Measurements from ENCODE around the gene TIMM23. TPM values are rescaled to one million over a fixed set of nuclear protein-coding genes. Genes with fewer than 3 reads are reported as not detected.

Gene TIMM23
- total RNA-seq, 3 donors from 2014 or later: 55.4 to 60.7 (median 57.1) TPM

DNA sequence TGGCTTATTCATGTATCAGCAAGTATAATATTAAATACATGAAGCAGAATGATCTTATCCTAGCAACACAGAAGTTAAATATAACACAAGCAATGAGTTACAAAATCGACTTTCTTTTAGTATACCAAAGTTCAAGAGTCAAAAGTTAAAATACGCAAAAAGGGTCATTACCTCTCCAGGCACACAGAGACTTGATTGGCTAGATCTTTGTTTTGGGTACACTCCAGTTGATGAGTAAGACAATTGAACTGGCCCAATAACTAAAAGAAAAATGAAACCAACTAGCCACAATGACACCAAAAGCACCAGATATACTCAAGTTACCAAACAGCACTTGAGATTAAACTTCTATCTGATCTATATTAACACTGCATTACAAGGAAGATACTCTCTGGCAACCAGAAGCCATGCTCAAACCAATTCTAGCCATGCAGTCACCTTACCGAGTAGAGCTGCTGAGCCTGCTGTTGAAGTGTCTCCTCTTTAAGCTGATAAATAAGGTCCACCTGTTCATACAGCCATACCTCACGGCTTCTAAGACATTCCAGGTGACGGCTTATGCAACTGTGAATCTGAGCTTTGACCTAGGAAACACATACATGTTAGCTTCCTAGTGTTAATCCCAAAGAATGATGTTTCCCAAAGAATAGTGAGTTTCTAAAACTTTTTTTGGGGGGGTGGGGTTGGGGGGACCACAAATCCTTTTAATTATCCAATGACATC, 42.6 kb downstream of the TIMM23 start:
- no peak for DNase-seq (ENCODE audit: low spot score in 2 of 2)
- H3K4me1 ChIP-seq: peaks cover 7 to 9% of the 10 kb centered on the region in 2 donors
- H3K9me3 ChIP-seq: no peaks in the 10 kb centered on the region
- no peak for TF ChIP-seq POLR2AphosphoS5 (IDR thresholded peaks at IDR 0.05)
- H3K27ac ChIP-seq: no peak overlapping the region
- no peaks in the 10 kb centered on the region for H3K27me3 ChIP-seq
- intact Hi-C loops (cut with DNase I; ENCODE audit: low total_unique reads): no loop called here
- no peaks in the 10 kb centered on the region for H3K36me3 ChIP-seq
- no peak overlapping the region for H3K4me3 ChIP-seq

DNA sequence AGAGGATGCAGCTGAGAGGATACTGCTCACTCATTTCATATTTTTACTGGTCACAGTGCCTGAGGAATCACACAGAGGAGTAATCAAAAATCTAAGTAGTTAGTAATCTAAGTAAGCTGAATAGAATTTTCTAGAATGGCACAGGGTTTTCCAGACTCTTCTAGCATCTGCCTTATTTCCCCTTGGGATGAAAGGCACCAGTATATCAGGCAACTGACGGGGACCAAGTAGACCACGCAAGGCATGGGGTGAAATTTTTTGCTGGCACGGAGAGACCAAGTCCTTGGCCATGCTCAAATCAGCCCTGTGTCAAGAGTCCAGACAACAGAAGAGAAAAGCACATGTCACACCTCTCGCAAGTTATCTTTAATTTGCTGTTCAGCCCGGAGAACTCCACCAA, 43.9 kb downstream of the TIMM23 start:
- no peaks in the 10 kb centered on the region for H3K9me3 ChIP-seq
- H3K27me3 ChIP-seq: no peaks in the 10 kb centered on the region
- no peaks in the 10 kb centered on the region for H3K36me3 ChIP-seq
- no peak for DNase-seq (ENCODE audit: low spot score in 2 of 2)
- peaks cover 7 to 12% of the 10 kb centered on the region in 2 donors for H3K4me1 ChIP-seq
- TF ChIP-seq, protein P1, sequence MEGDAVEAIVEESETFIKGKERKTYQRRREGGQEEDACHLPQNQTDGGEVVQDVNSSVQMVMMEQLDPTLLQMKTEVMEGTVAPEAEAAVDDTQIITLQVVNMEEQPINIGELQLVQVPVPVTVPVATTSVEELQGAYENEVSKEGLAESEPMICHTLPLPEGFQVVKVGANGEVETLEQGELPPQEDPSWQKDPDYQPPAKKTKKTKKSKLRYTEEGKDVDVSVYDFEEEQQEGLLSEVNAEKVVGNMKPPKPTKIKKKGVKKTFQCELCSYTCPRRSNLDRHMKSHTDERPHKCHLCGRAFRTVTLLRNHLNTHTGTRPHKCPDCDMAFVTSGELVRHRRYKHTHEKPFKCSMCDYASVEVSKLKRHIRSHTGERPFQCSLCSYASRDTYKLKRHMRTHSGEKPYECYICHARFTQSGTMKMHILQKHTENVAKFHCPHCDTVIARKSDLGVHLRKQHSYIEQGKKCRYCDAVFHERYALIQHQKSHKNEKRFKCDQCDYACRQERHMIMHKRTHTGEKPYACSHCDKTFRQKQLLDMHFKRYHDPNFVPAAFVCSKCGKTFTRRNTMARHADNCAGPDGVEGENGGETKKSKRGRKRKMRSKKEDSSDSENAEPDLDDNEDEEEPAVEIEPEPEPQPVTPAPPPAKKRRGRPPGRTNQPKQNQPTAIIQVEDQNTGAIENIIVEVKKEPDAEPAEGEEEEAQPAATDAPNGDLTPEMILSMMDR (IDR thresholded peaks at IDR 0.05): no peak
- TF ChIP-seq POLR2A (IDR thresholded peaks at IDR 0.05) (no peak), POLR2AphosphoS5 (IDR thresholded peaks at IDR 0.05) (no peak)
- no peak overlapping the region for H3K27ac ChIP-seq
- intact Hi-C loops (cut with DNase I; ENCODE audit: low total_unique reads): no loop called here
- H3K4me3 ChIP-seq: no peak overlapping the region

DNA sequence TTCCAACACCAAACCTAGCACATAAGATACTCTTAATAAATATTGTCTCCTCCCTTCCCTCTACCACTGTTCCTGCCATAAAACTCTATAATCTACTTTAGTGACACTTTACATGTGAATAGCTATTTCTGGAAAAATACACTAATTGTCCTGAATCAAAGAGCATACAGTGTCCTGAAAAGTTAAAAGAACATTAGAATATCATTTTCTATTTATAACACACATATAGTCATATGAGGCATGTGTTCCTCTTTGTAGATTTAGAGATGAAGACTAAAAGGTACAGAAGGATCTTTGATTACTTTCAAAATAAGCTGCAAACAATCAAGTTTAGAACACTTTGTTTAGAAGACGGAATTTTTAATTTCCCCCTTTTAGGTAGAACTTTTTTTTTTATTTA, 44.5 kb downstream of the TIMM23 start:
- DNase-seq (ENCODE audit: low spot score in 2 of 2): no peak
- peaks cover 7 to 12% of the 10 kb centered on the region in 2 donors for H3K4me1 ChIP-seq
- no peaks in the 10 kb centered on the region for H3K27me3 ChIP-seq
- H3K36me3 ChIP-seq: no peaks in the 10 kb centered on the region
- H3K27ac ChIP-seq: no peak overlapping the region
- intact Hi-C loops (cut with DNase I; ENCODE audit: low total_unique reads): no loop called here
- TF ChIP-seq POLR2AphosphoS5 (IDR thresholded peaks at IDR 0.05) (no peak), POLR2A (IDR thresholded peaks at IDR 0.05) (no peak)
- TF ChIP-seq, protein P1 (IDR thresholded peaks at IDR 0.05): no peak
- no peak overlapping the region for H3K4me3 ChIP-seq
- H3K9me3 ChIP-seq: no peaks in the 10 kb centered on the region

DNA sequence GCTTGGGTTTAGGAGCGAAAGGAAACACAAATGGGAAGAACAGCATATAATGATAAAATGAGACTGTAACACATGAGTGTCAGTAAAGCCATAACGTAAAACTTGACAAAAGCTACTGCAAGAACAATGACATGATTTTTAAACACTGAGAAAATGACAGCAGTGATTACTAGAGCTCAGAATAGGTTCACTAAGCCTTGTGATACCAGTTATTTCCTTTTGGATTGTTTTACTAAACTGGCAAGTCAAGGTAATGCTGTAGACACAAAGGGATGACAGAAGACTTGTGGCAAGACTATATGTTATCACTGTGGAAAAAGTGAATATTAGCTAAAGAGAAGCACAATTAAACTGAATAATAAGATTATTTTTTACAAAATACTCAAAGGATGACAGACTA, 45.4 kb downstream of the TIMM23 start:
- no peaks in the 10 kb centered on the region for H3K9me3 ChIP-seq
- H3K4me3 ChIP-seq: no peak overlapping the region
- H3K27me3 ChIP-seq: no peaks in the 10 kb centered on the region
- H3K36me3 ChIP-seq: no peaks in the 10 kb centered on the region
- intact Hi-C loops (cut with DNase I; ENCODE audit: low total_unique reads): no loop called here
- TF ChIP-seq, protein P1 (IDR thresholded peaks at IDR 0.05): no peak
- TF ChIP-seq POLR2AphosphoS5 (IDR thresholded peaks at IDR 0.05) (no peak), POLR2A (IDR thresholded peaks at IDR 0.05) (no peak)
- H3K4me1 ChIP-seq: peaks cover 7 to 12% of the 10 kb centered on the region in 2 donors
- DNase-seq (ENCODE audit: low spot score in 2 of 2): no peak
- no peak overlapping the region for H3K27ac ChIP-seq

DNA sequence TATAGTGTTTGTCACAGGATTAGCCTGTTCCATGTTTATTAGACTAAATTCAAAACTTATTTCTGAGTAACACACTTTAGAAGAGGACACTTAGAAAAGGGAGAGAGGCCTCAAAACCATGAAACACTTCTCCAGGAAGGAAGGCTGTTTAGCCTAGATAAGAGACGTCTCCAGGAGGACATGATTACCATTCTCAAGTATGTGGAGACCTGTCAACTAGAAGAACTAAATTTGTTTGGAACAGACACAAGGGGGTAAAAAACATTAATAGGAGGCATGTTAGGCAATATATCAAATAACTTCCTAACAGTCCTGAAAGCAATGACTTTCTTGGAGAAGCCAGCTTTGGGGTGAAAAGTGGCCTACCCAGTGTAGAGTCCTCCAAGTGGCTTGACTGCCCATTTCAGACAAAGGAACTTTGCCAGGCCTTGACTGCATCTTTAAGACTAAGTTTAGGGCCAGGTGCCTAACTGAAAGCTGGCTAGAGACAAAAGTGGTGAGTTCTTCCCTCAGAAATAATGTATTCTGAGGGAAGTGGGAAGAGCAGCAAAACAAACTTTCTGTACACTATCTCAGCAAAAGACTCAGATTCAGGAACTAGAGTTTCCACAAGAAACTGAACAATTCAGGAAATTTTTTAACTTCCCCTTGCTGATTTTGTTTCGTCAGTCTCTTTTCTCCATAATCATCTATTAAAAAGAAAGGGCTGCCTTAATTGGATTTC, 46.3 kb downstream of the TIMM23 start:
- intact Hi-C loops (cut with DNase I; ENCODE audit: low total_unique reads): no loop called here
- Histone ChIP-seq H3K4me1 (peaks cover 7 to 12% of the 10 kb centered on the region in 2 donors), H3K36me3 (no peaks in the 10 kb centered on the region), H3K4me3 (no peak overlapping the region), H3K9me3 (no peaks in the 10 kb centered on the region), H3K27me3 (no peaks in the 10 kb centered on the region), H3K27ac (no peak overlapping the region)
- no peak for DNase-seq (ENCODE audit: low spot score in 2 of 2)
- TF ChIP-seq, protein P1 (IDR thresholded peaks at IDR 0.05): no peak
- no peak for TF ChIP-seq POLR2AphosphoS5 (IDR thresholded peaks at IDR 0.05)
- TF ChIP-seq POLR2A (IDR thresholded peaks at IDR 0.05): no peak
